ENCODE data around the gene BMPR2. TPM values are rescaled to one million over a fixed set of nuclear protein-coding genes. Genes with fewer than 3 reads are reported as not detected.
"Not testable (repeated sequence)": the region's sequence is repeated elsewhere in the genome, so short reads cannot be mapped to it uniquely, and the experiment has no call there.

BMPR2 gene
- total RNA-seq, 1 experiment from 2014 or later, result 12.8 TPM

GRCh38 chr2:202574541-202574940 lies 198.4 kb downstream of the BMPR2 start (continued):
- no peak for TF ChIP-seq ZBTB33 (IDR thresholded peaks at IDR 0.05; ENCODE audit: extremely low read depth, insufficient replicate concordance, low read length)
- no peak for TF ChIP-seq POLR2AphosphoS5 (IDR thresholded peaks at IDR 0.05; ENCODE audit: low read depth, low read length)

- H3K9ac ChIP-seq (ENCODE audit: low read length); H3K4me3 ChIP-seq (replicated peaks in 1 of 2; ENCODE audit: low read depth in 1 of 2, low read length in 2 of 2); H3K9me2 ChIP-seq (ENCODE audit: insufficient read depth); H3K36me3 ChIP-seq (ENCODE audit: control insufficient read depth in 1 of 2, insufficient read depth in 2 of 2, low read length in 2 of 2); intact Hi-C loops (cut with micrococcal nuclease); H2AFZ ChIP-seq (ENCODE audit: low read depth, low read length, poor library complexity, severe bottlenecking); H3K9me3 ChIP-seq (ENCODE audit: control insufficient read depth in 1 of 2, insufficient read depth in 1 of 2, low read depth in 1 of 2, low read length in 2 of 2); BruUV-seq (replicated peaks); POLR2A ChIA-PET; H3K79me2 ChIP-seq (ENCODE audit: insufficient read depth, low read length); H3K4me2 ChIP-seq (ENCODE audit: low read length); H3K4me1 ChIP-seq (ENCODE audit: control insufficient read depth in 1 of 2, insufficient read depth in 2 of 2, low read length in 2 of 2); H4K20me1 ChIP-seq (ENCODE audit: insufficient read depth); H3K27ac ChIP-seq (ENCODE audit: low read depth, low read length); DNase-seq (ENCODE audit: low read depth, low spot score); ATAC-seq; RAD21 ChIA-PET (ENCODE audit: low non-redundant PET in 1 of 2, low total read pairs in 2 of 2, uncharacterized antibody in 2 of 2, unreplicated experiment in 2 of 2); H3K27me3 ChIP-seq (ENCODE audit: insufficient read depth, low read length): not testable (repeated sequence)
- CTCF ChIA-PET, result interaction anchor here (1.8 kb wide), 1 partner anchor 1240 kb away, joined by 8 read pairs; no protein-coding TSS in a partner anchor
These were observed 199.1 kb downstream of the BMPR2 start for GRCh38 chr2:202575194-202575593.

GRCh38 chr2:202577250-202578183 lies 201.4 kb downstream of the BMPR2 start:
- ATAC-seq (no peak), DNase-seq (ENCODE audit: low read depth, low spot score) (no peak)
- Histone ChIP-seq H3K36me3 (ENCODE audit: control insufficient read depth in 1 of 2, insufficient read depth in 2 of 2, low read length in 2 of 2) (no peaks in the 10 kb centered on the region), H3K27ac (ENCODE audit: low read depth, low read length) (no peak overlapping the region), H3K27me3 (ENCODE audit: insufficient read depth, low read length) (no peaks in the 10 kb centered on the region), H4K20me1 (ENCODE audit: insufficient read depth) (no peaks in the 10 kb centered on the region), H2AFZ (ENCODE audit: low read depth, low read length, poor library complexity, severe bottlenecking) (no peak overlapping the region), H3K79me2 (ENCODE audit: insufficient read depth, low read length) (no peaks in the 10 kb centered on the region), H3K9ac (ENCODE audit: low read length) (no peak overlapping the region), H3K4me1 (ENCODE audit: control insufficient read depth in 1 of 2, insufficient read depth in 2 of 2, low read length in 2 of 2) (no peaks in the 10 kb centered on the region), H3K4me3 (replicated peaks in 1 of 2; ENCODE audit: low read depth in 1 of 2, low read length in 2 of 2) (no peak overlapping the region), H3K9me3 (ENCODE audit: control insufficient read depth in 1 of 2, insufficient read depth in 1 of 2, low read depth in 1 of 2, low read length in 2 of 2) (no peaks in the 10 kb centered on the region), H3K4me2 (ENCODE audit: low read length) (no peak overlapping the region), H3K9me2 (ENCODE audit: insufficient read depth) (no peaks in the 10 kb centered on the region)
- no TSS peak for BruUV-seq (replicated peaks)
- CTCF ChIA-PET, result no interaction called here
- intact Hi-C loops (cut with micrococcal nuclease), result no loop called here
- no peak for TF ChIP-seq SP1 (IDR thresholded peaks at IDR 0.05; ENCODE audit: low read depth)
- no peak for TF ChIP-seq SIN3A (IDR thresholded peaks at IDR 0.05; ENCODE audit: low read depth)
- no peak for TF ChIP-seq POLR2A (IDR thresholded peaks at IDR 0.05; ENCODE audit: borderline replicate concordance, extremely low read depth, insufficient read depth, insufficient read length)
- TF ChIP-seq ZFX (IDR thresholded peaks at IDR 0.05), result no peak
- no peak for TF ChIP-seq CBX3 (IDR thresholded peaks at IDR 0.05; ENCODE audit: low read depth)
- POLR2A ChIA-PET, result no interaction called here
- RAD21 ChIA-PET (ENCODE audit: low non-redundant PET in 1 of 2, low total read pairs in 2 of 2, uncharacterized antibody in 2 of 2, unreplicated experiment in 2 of 2), result interaction anchor here in 1 of 2 experiments (0.6 kb wide), 1 partner anchor 588 kb away, joined by 3 read pairs; no protein-coding TSS in a partner anchor

GRCh38 chr2:202582846-202583245 lies 206.7 kb downstream of the BMPR2 start:
- DNase-seq (ENCODE audit: low read depth, low spot score); H3K4me1 ChIP-seq (ENCODE audit: control insufficient read depth in 1 of 2, insufficient read depth in 2 of 2, low read length in 2 of 2); H3K36me3 ChIP-seq (ENCODE audit: control insufficient read depth in 1 of 2, insufficient read depth in 2 of 2, low read length in 2 of 2); ATAC-seq; H3K4me2 ChIP-seq (ENCODE audit: low read length); BruUV-seq (replicated peaks); H3K27ac ChIP-seq (ENCODE audit: low read depth, low read length); H3K79me2 ChIP-seq (ENCODE audit: insufficient read depth, low read length); CTCF ChIA-PET; RAD21 ChIA-PET (ENCODE audit: low non-redundant PET in 1 of 2, low total read pairs in 2 of 2, uncharacterized antibody in 2 of 2, unreplicated experiment in 2 of 2); H3K9me3 ChIP-seq (ENCODE audit: control insufficient read depth in 1 of 2, insufficient read depth in 1 of 2, low read depth in 1 of 2, low read length in 2 of 2); H4K20me1 ChIP-seq (ENCODE audit: insufficient read depth); H3K4me3 ChIP-seq (replicated peaks in 1 of 2; ENCODE audit: low read depth in 1 of 2, low read length in 2 of 2); H3K27me3 ChIP-seq (ENCODE audit: insufficient read depth, low read length); POLR2A ChIA-PET; H3K9ac ChIP-seq (ENCODE audit: low read length); H3K9me2 ChIP-seq (ENCODE audit: insufficient read depth); H2AFZ ChIP-seq (ENCODE audit: low read depth, low read length, poor library complexity, severe bottlenecking): not testable (repeated sequence)
- intact Hi-C loops (cut with micrococcal nuclease), result loop anchor here (10.0 kb wide), 1 partner anchor 1072 kb away; no protein-coding TSS in a partner anchor

Data from HCT116 (cell line).